SH-SY5Y (cell line): ENCODE data around the gene RPP21.

ENCODE experiments used
- GATA2 ChIP-seq: IDR thresholded peaks from 2 replicates; pipeline ENCODE4 v1.6.1; 2011; ENCODE audit warnings: mild to moderate bottlenecking, low read depth, low read length
- GATA3 ChIP-seq: IDR thresholded peaks from 2 replicates; pipeline ENCODE4 v1.6.1; 2011; ENCODE audit warnings: low read depth, mild to moderate bottlenecking, low read length, moderate library complexity

- TF ChIP-seq GATA2 (no peak), GATA3 (no peak)
Observed at GRCh38 chr6:30355281-30355680, 10.3 kb downstream of the RPP21 start.
